PC-3 (cell line): ENCODE measurements around the gene TAS1R2. TPM values are rescaled to one million over a fixed set of nuclear protein-coding genes. Genes with fewer than 3 reads are reported as not detected.

Experiments used
- ATAC-seq: fragments of 200-7000 bp; cut with Tn5 transposase; 2 replicates; pipeline ENCODE4 v1.9.1; 2020; ENCODE audit warnings: mild to moderate bottlenecking, moderate library complexity
- BruUV-seq: library from RNA; stranded (reverse); fragments of 400-500 nt; replicated peaks from 2 replicates; lab custom pipeline; 2021; lab: Mats Ljungman, UMichigan
- CTCF ChIA-PET: fragments of 300-600 bp; sonication (Branson Sonifier 250); formaldehyde crosslinking; loops from one replicate; lab custom pipeline; 2022; ENCODE audit warnings: antibody characterized with exemption; lab: Charles Lee
- POLR2A ChIA-PET: fragments of 300-600 bp; sonication (Branson Sonifier 250); formaldehyde crosslinking; loops from one replicate; lab custom pipeline; 2022; ENCODE audit warnings: antibody characterized with exemption; ENCODE audit not compliant: unreplicated experiment; lab: Charles Lee
- DNase-seq: peaks from one replicate; pipeline ENCODE4 v3.0.0-alpha.2; 2015
- H2AFZ ChIP-seq: fragments of 300-600 bp; sonication (generic); 2 replicates; pipeline ENCODE4 v1.6.0; 2016; ENCODE audit warnings: antibody characterized with exemption, low read length
- H3F3A ChIP-seq: fragments of 300-600 bp; sonication (generic); one replicate; pipeline ENCODE4 v1.6.0; 2017; ENCODE audit warnings: antibody characterized with exemption, low read length, control low read depth, mild to moderate bottlenecking; ENCODE audit not compliant: unreplicated experiment
- H3K27ac ChIP-seq: fragments of 300-600 bp; sonication (generic); 2 replicates; pipeline ENCODE4 v1.5.1; 2016; ENCODE audit warnings: mild to moderate bottlenecking, low read length
- H3K27me3 ChIP-seq: fragments of 300-600 bp; sonication (generic); 2 replicates; pipeline ENCODE4 v1.6.1; 2016; ENCODE audit warnings: low read length, mixed read lengths
- H3K36me3 ChIP-seq: fragments of 300-600 bp; sonication (generic); 2 replicates; pipeline ENCODE4 v1.6.1; 2016; ENCODE audit warnings: low read depth, mixed run types, low read length, mixed read lengths
- H3K4me1 ChIP-seq: fragments of 300-600 bp; sonication (generic); 2 replicates; pipeline ENCODE4 v1.5.1; 2016; ENCODE audit warnings: low read length; ENCODE audit not compliant: insufficient read depth
- H3K4me2 ChIP-seq: fragments of 300-600 bp; sonication (generic); 2 replicates; pipeline ENCODE4 v1.6.0; 2016; ENCODE audit warnings: low read length
- H3K4me3 ChIP-seq: fragments of 300-600 bp; sonication (generic); 2 replicates; pipeline ENCODE4 v1.5.1; 2016; ENCODE audit warnings: mild to moderate bottlenecking, low read length, mixed read lengths
- H3K79me2 ChIP-seq: fragments of 300-600 bp; sonication (generic); 2 replicates; pipeline ENCODE4 v1.6.1; 2017; ENCODE audit warnings: low read length, mixed read lengths
- H3K9ac ChIP-seq: fragments of 300-600 bp; sonication (generic); 2 replicates; pipeline ENCODE4 v1.6.0; 2016; ENCODE audit warnings: mild to moderate bottlenecking, low read length
- H3K9me2 ChIP-seq: fragments of 300-600 bp; sonication (generic); replicated peaks from 2 replicates; pipeline ENCODE4 v1.6.1; 2016; ENCODE audit warnings: mixed run types, low read length, mixed read lengths
- H3K9me3 ChIP-seq: fragments of 300-600 bp; sonication (generic); 2 replicates; pipeline ENCODE4 v1.6.1; 2016; ENCODE audit warnings: low read length, mixed read lengths
- H4K20me1 ChIP-seq: fragments of 300-600 bp; sonication (generic); 2 replicates; pipeline ENCODE4 v1.6.1; 2016; ENCODE audit warnings: low read length, mixed read lengths
- EZH2 ChIP-seq: fragments of 300-600 bp; sonication (generic); IDR thresholded peaks from one replicate; pipeline ENCODE4 v1.6.1; 2017; ENCODE audit warnings: antibody characterized with exemption, mild to moderate bottlenecking, low read length; ENCODE audit not compliant: unreplicated experiment
- EZH2phosphoT487 ChIP-seq: fragments of 300-600 bp; sonication (generic); IDR thresholded peaks from 2 replicates; pipeline ENCODE4 v1.6.1; 2018; ENCODE audit warnings: mild to moderate bottlenecking, antibody characterized with exemption, low read length, borderline replicate concordance
- intact Hi-C: fragments of 100-400 bp; cut with micrococcal nuclease; formaldehyde crosslinking; loops from 2 replicates; pipeline ENCODE4 v1.9.0; 2023
- total RNA-seq: library from RNA; depleted of rRNA; stranded (reverse); fragments of >200 nt; gene quantifications from 2 replicates; pipeline ENCODE4 v1.2.3, GENCODE V29; 2014
- TF ChIP-seq, protein P1 (sequence below): fragments of 300-600 bp; sonication (generic); conservative IDR thresholded peaks from 2 replicates; pipeline ENCODE4 v1.5.1; 2017; ENCODE audit warnings: antibody characterized with exemption, low read depth, mild to moderate bottlenecking, low read length

Gene TAS1R2
- total RNA-seq, 1 experiment from 2014 or later: not detected

- TF ChIP-seq EZH2 (no peak), EZH2phosphoT487 (no peak)
- TF ChIP-seq, protein P1, sequence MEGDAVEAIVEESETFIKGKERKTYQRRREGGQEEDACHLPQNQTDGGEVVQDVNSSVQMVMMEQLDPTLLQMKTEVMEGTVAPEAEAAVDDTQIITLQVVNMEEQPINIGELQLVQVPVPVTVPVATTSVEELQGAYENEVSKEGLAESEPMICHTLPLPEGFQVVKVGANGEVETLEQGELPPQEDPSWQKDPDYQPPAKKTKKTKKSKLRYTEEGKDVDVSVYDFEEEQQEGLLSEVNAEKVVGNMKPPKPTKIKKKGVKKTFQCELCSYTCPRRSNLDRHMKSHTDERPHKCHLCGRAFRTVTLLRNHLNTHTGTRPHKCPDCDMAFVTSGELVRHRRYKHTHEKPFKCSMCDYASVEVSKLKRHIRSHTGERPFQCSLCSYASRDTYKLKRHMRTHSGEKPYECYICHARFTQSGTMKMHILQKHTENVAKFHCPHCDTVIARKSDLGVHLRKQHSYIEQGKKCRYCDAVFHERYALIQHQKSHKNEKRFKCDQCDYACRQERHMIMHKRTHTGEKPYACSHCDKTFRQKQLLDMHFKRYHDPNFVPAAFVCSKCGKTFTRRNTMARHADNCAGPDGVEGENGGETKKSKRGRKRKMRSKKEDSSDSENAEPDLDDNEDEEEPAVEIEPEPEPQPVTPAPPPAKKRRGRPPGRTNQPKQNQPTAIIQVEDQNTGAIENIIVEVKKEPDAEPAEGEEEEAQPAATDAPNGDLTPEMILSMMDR: no peak
- DNase-seq (no peak), ATAC-seq (no peak)
- Histone ChIP-seq H3K79me2 (no peaks in the 10 kb centered on the region), H3K27ac (no peak overlapping the region), H3K4me2 (no peak overlapping the region), H3K36me3 (no peaks in the 10 kb centered on the region), H3K4me3 (no peak overlapping the region), H3F3A (no peaks in the 10 kb centered on the region), H3K9me3 (no peaks in the 10 kb centered on the region), H4K20me1 (no peaks in the 10 kb centered on the region), H3K4me1 (no peaks in the 10 kb centered on the region), H3K9me2 (no peaks in the 10 kb centered on the region), H3K9ac (no peak overlapping the region), H2AFZ (no peak overlapping the region), H3K27me3 (peaks cover 8% of the 10 kb centered on the region)
- CTCF ChIA-PET: no interaction called here
- POLR2A ChIA-PET: no interaction called here
- intact Hi-C loops: no loop called here
- no TSS peak for BruUV-seq
Observed at GRCh38 chr1:18811733-18812452, 47.6 kb downstream of the TAS1R2 start.

DNA sequence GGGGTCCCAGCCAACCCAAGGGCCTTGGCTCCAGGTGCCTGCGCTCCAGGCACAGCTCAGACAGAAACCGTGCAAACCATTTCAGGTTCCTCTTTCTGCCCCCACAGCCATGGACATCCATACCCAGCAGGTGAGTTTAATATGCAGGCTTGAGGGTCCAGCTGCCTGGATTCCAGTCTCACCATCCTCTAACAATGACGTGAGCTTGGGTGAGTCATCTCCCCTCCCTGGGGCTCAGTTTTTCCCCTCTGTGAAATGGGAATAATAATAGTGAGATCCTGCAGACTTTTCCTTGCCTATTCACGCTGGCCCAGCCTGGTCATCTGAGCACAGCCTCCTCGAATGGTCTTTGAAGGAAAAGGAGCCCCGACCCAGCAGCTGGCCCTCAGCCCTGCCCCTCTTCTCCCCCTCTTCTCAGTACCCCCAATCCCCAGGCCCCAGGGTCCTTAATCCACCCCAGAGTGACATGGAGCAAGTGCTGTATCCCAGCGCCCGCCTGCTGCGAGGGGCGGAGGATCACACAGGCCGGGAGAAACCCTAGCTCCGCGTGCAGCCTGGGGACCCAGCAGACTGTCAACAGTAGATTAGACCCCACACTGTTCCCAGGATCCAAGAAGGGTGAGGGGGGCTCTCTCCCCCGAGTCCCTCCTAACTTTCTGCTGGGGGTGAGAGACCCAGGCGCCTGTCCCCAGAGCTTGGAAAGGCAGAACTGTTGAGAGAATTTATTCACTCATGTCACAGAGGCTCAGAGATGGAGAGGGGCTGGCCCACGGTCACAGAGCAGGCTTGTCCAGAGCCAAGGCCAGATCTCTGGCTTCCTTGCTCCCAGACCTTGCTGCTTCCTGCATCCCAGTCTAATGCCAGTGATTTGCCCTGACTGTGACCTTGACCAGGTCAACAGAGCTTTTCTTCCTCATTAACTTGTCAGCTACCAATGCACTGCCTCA is 49.2 kb downstream of the TAS1R2 start:
- no peaks in the 10 kb centered on the region for H3K9me3 ChIP-seq
- no peaks in the 10 kb centered on the region for H3K79me2 ChIP-seq
- H4K20me1 ChIP-seq: no peaks in the 10 kb centered on the region
- H3K9ac ChIP-seq: no peak overlapping the region
- no peaks in the 10 kb centered on the region for H3F3A ChIP-seq
- no peak for TF ChIP-seq EZH2phosphoT487
- TF ChIP-seq, protein P1: no peak
- H3K4me2 ChIP-seq: no peak overlapping the region
- H3K4me1 ChIP-seq: no peaks in the 10 kb centered on the region
- DNase-seq: no peak
- ATAC-seq: no peak
- no peak overlapping the region for H2AFZ ChIP-seq
- no peaks in the 10 kb centered on the region for H3K9me2 ChIP-seq
- peaks cover 8% of the 10 kb centered on the region for H3K27me3 ChIP-seq
- no peak overlapping the region for H3K27ac ChIP-seq
- intact Hi-C loops: no loop called here
- no peak overlapping the region for H3K4me3 ChIP-seq
- ChIA-PET POLR2A (no interaction called here), CTCF (no interaction called here)
- no peaks in the 10 kb centered on the region for H3K36me3 ChIP-seq
- BruUV-seq: no TSS peak
